GM12875 (cell line): ENCODE results near the gene OSBPL8.

Experiments used
- H3K4me3 ChIP-seq: one replicate; pipeline ENCODE4 v1.5.1; 2011; ENCODE audit warnings: low read depth, low read length, control low read depth
- TF ChIP-seq, protein P1 (sequence below): IDR thresholded peaks from 2 replicates; pipeline ENCODE4 v1.5.1; 2011; ENCODE audit warnings: low read depth, mild to moderate bottlenecking, control low read depth, inconsistent platforms, low read length, moderate library complexity, borderline replicate concordance; ENCODE audit not compliant: insufficient read depth

Gene OSBPL8

DNA sequence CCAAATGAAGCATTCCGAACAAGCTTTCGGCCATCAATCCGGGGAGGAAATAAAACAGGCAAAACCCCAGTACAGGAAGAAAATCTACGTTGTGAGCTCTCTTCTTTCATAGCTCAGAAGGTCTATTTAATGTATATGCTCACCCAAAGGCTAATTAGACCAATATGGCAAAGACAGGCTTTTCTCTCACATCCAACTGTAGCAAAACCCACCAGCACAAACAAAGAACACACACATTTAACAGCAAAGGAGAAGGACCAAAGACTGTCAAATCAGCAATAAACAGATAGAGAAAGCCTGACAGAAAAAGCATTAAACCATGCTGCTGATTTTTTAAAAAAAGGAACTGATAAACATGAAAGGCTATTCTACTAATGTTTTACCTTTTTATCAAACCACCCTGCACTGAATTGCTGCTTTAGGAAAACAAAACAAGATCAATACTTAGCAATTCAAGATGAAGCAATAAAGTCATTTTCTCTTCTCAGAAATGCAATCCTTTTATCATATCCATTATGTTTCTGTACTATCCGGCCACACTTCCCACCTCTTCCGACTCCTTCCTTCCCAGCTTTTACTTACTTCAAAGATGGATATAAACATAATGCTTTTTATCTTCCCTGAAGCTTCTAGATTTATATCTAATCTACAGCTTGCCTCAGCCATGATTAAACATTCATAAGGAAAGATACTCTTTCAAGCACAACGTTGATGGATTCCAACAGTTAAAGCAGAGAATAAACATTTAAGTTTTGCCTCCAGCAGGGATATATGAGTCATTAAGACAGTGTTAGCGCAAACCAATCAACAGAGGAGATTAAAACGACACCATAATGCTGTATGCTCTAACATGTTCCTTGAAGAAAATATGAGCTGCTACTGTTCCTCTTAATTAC is 136.8 kb downstream of the OSBPL8 start:
- H3K4me3 ChIP-seq, result no peak overlapping the region
- TF ChIP-seq, protein P1, sequence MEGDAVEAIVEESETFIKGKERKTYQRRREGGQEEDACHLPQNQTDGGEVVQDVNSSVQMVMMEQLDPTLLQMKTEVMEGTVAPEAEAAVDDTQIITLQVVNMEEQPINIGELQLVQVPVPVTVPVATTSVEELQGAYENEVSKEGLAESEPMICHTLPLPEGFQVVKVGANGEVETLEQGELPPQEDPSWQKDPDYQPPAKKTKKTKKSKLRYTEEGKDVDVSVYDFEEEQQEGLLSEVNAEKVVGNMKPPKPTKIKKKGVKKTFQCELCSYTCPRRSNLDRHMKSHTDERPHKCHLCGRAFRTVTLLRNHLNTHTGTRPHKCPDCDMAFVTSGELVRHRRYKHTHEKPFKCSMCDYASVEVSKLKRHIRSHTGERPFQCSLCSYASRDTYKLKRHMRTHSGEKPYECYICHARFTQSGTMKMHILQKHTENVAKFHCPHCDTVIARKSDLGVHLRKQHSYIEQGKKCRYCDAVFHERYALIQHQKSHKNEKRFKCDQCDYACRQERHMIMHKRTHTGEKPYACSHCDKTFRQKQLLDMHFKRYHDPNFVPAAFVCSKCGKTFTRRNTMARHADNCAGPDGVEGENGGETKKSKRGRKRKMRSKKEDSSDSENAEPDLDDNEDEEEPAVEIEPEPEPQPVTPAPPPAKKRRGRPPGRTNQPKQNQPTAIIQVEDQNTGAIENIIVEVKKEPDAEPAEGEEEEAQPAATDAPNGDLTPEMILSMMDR, result no peak

DNA sequence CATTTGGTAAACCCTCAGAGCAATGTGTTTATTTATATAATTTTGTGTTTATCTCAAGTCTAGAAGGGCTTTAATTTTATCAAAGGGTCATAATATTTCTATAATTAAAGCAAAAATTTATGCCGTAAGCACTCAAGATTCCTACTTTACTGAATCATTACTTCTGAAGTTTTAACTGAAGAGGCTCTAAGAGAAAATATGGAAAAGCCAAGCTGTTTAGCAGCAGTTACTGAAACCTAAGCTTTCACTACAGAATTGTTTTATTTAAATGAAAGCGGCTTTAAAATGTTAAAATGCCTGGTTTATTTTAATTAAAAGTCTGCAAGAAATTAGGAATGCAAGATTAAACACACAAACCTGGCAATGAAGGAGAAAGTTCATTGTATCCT is 137.4 kb downstream of the OSBPL8 start:
- TF ChIP-seq, protein P1, result no peak
- H3K4me3 ChIP-seq, result no peak overlapping the region

DNA sequence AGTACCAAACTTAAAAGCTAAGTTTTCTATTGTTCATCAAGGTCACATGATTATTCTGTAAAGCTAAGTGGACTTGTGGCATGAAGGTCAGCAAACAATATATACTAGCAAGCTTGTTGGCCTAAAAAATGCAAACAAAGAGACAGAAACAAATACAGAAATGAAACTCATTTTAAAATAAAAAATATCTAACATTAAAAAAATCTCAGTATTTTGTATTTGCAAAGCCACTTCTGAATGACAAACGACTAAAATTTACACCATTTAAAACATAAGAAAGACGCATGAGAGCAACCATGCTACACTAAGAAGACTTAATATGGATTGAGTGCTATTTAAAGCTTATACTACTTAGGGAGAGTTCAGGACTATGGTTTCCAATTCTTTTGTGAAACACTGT is 138.5 kb downstream of the OSBPL8 start:
- TF ChIP-seq, protein P1, result no peak
- no peak overlapping the region for H3K4me3 ChIP-seq

DNA sequence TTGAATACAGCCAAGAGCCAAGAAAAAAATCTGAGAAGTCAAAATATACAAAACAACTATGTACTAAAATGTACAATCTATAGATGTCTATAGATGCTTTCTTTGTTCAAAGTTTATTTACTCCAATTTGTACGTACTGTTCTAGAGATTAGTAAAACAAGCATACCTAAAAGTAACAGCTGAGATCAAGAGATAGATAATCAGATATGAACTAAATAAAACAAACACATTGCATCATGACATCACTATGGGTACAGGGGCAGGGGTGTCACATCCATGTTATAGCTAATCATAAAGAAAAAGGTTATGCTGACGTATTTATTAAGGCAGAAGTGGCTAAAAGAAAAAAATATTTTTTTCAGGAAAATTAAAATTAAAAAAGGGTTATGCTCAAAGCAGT is 139.3 kb downstream of the OSBPL8 start:
- no peak overlapping the region for H3K4me3 ChIP-seq
- TF ChIP-seq, protein P1, result no peak

DNA sequence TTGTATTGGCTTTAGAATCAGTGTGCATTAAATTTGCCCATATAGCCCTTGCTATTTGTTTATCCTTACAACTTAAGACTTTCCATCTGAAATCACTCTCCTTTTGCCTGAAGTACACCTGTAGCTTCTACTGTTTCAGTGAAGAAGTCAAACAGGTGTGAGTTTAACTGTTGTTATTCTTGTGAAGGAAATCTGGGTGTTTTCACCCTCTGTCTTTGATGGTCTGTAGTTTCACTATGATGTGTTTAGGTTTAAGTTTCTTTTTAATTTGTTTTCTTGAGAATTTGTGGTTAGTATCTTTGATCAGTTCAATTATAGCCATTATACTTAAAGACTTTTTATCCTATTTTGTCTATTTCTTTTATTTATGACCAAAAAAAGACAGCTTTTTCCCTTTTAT is 142.5 kb downstream of the OSBPL8 start:
- H3K4me3 ChIP-seq, result no peak overlapping the region
- TF ChIP-seq, protein P1, result no peak

DNA sequence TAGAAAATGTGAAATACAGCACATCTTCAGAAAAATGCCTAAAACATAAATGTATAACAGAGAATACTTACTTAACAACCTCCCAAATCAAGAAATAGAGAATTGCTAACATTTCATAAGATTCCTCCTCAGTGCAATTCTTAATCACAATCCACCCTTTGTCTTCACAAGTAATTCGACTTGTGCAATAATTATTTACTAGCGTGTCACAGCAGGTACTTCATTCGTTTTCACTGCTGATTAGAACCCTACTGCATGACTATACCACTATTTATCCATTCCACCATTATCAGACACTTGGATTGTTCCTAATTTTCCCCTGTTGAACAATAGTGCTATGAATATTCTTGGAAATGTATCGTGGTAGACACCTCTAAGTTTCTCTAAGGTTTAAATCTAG is 146.4 kb downstream of the OSBPL8 start:
- TF ChIP-seq, protein P1, result no peak
- H3K4me3 ChIP-seq, result no peak overlapping the region

DNA sequence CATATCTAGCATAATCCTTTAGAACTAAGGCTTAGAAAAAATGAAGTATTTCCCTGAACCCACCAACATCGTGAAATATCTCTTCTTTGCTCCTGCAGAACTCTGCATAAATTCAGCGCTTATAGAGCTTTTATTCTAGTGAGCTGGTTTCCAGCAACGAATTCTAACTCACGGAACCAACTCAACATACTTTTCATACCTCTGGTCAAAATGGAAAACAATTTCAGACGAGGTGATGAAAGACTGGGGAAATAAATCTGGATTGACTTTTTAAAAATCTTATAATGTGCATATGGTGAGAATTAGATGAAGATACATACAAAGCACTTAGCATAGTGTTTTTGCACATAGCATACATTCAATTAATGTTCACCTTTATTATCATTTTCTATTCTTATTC is 148.8 kb downstream of the OSBPL8 start:
- TF ChIP-seq, protein P1, result no peak
- H3K4me3 ChIP-seq, result no peak overlapping the region
